K562 (cell line): ENCODE measurements around the gene EHMT2. TPM values are rescaled to one million over a fixed set of nuclear protein-coding genes. Genes with fewer than 3 reads are reported as not detected.

Experiments
- BDP1 ChIP-seq: IDR thresholded peaks from 3 replicates; pipeline ENCODE4 v1.6.1; 2011; ENCODE audit not compliant: insufficient read length, insufficient read depth
- C11orf30 ChIP-seq: fragments of 450-650 bp; IDR thresholded peaks from 2 replicates; pipeline ENCODE4 v1.6.1; 2016; ENCODE audit warnings: low read depth, mild to moderate bottlenecking
- ETV5 ChIP-seq: sonication (generic); formaldehyde crosslinking; IDR thresholded peaks from 2 replicates; pipeline ENCODE4 v1.4.0; 2020; ENCODE audit warnings: low read depth, mild to moderate bottlenecking, missing genetic modification reagents
- HES1 ChIP-seq: fragments of 450-650 bp; IDR thresholded peaks from 2 replicates; pipeline ENCODE4 v1.6.1; 2016; ENCODE audit warnings: low read depth, mild to moderate bottlenecking, moderate library complexity
- HMG20B ChIP-seq: fragments of 250-450 bp; sonication (Bioruptor Pico); IDR thresholded peaks from 2 replicates; pipeline ENCODE4 v1.5.0; 2021; ENCODE audit warnings: mild to moderate bottlenecking
- HNRNPL ChIP-seq: fragments of 200-400 bp; formaldehyde crosslinking; IDR thresholded peaks from 2 replicates; pipeline ENCODE4 v1.6.1; 2017; ENCODE audit warnings: low read depth, mild to moderate bottlenecking, low read length
- JUNB ChIP-seq: fragments of 450-650 bp; formaldehyde crosslinking; conservative IDR thresholded peaks from 2 replicates; pipeline ENCODE4 v1.4.0; 2020; ENCODE audit warnings: mild to moderate bottlenecking
- KLF1 ChIP-seq: fragments of 450-650 bp; IDR thresholded peaks from 2 replicates; pipeline ENCODE4 v1.6.1; 2016; ENCODE audit warnings: missing genetic modification characterization, missing compliant biosample characterization
- KLF6 ChIP-seq: fragments of 250-450 bp; sonication (Bioruptor Pico); IDR thresholded peaks from 2 replicates; pipeline ENCODE4 v1.4.0; 2020; ENCODE audit warnings: mild to moderate bottlenecking, moderate library complexity, borderline replicate concordance
- NR2F6 ChIP-seq: fragments of 450-650 bp; formaldehyde crosslinking; IDR thresholded peaks from 2 replicates; pipeline ENCODE4 v1.4.0; 2020; ENCODE audit warnings: mild to moderate bottlenecking
- SETDB1 ChIP-seq: IDR thresholded peaks from one replicate; pipeline ENCODE4 v1.6.1; 2012; ENCODE audit warnings: low read length, control low read depth, inconsistent platforms
- SIN3B ChIP-seq: fragments of 450-650 bp; IDR thresholded peaks from 2 replicates; pipeline ENCODE4 v1.6.1; 2017; ENCODE audit warnings: low read depth, mild to moderate bottlenecking, moderate library complexity
- TFAM ChIP-seq: fragments of 250-450 bp; sonication (Bioruptor Pico); conservative IDR thresholded peaks from 2 replicates; pipeline ENCODE4 v1.5.0; 2021; ENCODE audit warnings: mild to moderate bottlenecking, moderate library complexity
- ZNF609 ChIP-seq: sonication (generic); formaldehyde crosslinking; IDR thresholded peaks from 2 replicates; pipeline ENCODE4 v1.8.1; 2023; ENCODE audit warnings: missing genetic modification reagents, mild to moderate bottlenecking, borderline replicate concordance
- ZNF699 ChIP-seq: fragments of 250-450 bp; sonication (Bioruptor Pico); IDR thresholded peaks from 2 replicates; pipeline ENCODE4 v1.8.0; 2021; ENCODE audit warnings: mild to moderate bottlenecking, moderate library complexity; ENCODE audit not compliant: insufficient replicate concordance
- polyA plus RNA-seq, 8 experiments: library from polyadenylated mRNA; depleted of rRNA in 4 of 8; stranded (reverse) in 5 of 8; unstranded in 3 of 8; fragments of >200 nt; fragmentation: Nextera tagmentation in 2 of 8; fragmentation: Illumina TruSeq in 1 of 8; extraction: Ambion mirVana in 2 of 8; extraction: Trizol in 1 of 8; gene quantifications; 2 replicates each; pipeline versions ENCODE4 v1.2.1 to v1.2.3, GENCODE V29; 2011 to 2014; ENCODE audit warnings: inconsistent platforms in 1 of 8, missing spikeins in 1 of 8
- total RNA-seq, 7 experiments: library from RNA; depleted of rRNA in 6 of 7; stranded (reverse); fragments of >200 nt in 6 of 7; fragmentation: Illumina TruSeq in 2 of 7; extraction: Trizol in 2 of 7; gene quantifications; 2 replicates each; pipeline versions ENCODE4 v1.2.1 to v1.2.3, GENCODE V29; 2011 to 2021; ENCODE audit warnings: low replicate concordance in 1 of 7
- TF ChIP-seq, protein P1 (sequence below): fragments of 450-650 bp; IDR thresholded peaks from 2 replicates; pipeline ENCODE4 v1.6.1; 2018; ENCODE audit not compliant: partially characterized antibody
- TF ChIP-seq, protein P2 (sequence below): IDR thresholded peaks from 3 replicates; pipeline ENCODE4 v1.6.1; 2011; ENCODE audit warnings: borderline replicate concordance, mild to moderate bottlenecking; ENCODE audit not compliant: insufficient read length, insufficient read depth

The EHMT2 gene
- total and polyA plus RNA-seq, 9 of the 15 experiments (the other 6 are each of a cell fraction or from before 2014, with no cell fraction given): 2.1 to 63.8 (median 38.5) TPM

DNA sequence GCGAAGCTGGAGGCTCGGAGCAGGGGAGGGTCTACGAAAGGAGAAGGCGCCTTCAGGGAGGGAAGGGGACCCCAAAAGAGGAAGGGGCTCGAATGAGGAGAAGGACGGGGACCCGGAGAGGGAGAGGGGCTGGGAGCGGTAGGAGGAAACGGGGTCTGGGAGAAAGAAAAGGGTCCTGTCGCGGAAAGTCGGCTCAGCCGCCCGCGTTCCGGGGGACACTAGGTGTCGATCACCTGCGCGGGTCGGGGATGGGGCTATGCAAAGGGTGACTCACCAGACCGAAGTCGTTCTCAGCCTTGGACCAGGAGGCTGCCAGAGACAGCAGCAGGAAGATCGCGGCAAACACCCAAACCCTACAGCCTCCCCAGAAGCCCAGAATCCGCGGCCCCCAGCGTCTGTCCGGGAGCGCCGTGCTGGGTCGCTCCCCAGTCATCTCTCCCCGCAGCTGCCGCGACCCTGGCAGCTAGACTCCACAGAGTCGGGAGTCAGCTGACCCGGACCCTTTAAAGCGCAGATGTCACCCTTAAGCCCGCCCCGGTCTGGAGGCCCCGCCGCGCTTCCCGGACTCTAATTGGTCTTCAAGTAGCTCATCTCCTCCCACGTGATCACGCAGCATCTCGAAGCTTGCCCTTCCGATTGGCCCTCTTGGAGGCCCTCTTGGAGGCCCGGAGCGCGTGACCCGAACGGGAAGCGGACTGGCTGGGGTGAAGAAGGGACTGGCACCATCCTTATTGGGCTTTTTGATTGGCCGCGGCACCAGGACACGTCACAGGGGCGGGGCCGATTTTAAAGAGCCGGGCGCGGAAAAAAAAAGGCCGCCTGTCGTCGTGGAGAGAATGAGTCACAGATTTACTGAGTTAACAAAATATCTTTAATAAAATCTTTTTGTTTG is 34.9 kb downstream of the EHMT2 start, which contains the start of gene NEU1 (continued):
- TF ChIP-seq, protein P1, sequence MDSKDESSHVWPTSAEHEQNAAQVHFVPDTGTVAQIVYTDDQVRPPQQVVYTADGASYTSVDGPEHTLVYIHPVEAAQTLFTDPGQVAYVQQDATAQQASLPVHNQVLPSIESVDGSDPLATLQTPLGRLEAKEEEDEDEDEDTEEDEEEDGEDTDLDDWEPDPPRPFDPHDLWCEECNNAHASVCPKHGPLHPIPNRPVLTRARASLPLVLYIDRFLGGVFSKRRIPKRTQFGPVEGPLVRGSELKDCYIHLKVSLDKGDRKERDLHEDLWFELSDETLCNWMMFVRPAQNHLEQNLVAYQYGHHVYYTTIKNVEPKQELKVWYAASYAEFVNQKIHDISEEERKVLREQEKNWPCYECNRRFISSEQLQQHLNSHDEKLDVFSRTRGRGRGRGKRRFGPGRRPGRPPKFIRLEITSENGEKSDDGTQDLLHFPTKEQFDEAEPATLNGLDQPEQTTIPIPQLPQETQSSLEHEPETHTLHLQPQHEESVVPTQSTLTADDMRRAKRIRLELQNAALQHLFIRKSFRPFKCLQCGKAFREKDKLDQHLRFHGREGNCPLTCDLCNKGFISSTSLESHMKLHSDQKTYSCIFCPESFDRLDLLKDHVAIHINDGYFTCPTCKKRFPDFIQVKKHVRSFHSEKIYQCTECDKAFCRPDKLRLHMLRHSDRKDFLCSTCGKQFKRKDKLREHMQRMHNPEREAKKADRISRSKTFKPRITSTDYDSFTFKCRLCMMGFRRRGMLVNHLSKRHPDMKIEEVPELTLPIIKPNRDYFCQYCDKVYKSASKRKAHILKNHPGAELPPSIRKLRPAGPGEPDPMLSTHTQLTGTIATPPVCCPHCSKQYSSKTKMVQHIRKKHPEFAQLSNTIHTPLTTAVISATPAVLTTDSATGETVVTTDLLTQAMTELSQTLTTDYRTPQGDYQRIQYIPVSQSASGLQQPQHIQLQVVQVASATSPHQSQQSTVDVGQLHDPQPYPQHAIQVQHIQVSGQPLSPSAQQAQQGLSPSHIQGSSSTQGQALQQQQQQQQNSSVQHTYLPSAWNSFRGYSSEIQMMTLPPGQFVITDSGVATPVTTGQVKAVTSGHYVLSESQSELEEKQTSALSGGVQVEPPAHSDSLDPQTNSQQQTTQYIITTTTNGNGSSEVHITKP: no peak
- TF ChIP-seq KLF6 (peak; percentile 70; the same call in 1 of the 2 replicates), JUNB (CRISPR knock-in tag) (peak; percentile 44), HES1 (no peak; the same call in 1 of the 2 replicates), ZNF699 (CRISPR knock-in tag) (no peak), NR2F6 (CRISPR knock-in tag) (peak; percentile 94), SETDB1 (no peak), C11orf30 (peak; percentile 89), BDP1 (no peak), ZNF609 (peak; percentile 62; the same call in 1 of the 2 replicates), SIN3B (peak; percentile 86), ETV5 (CRISPR knock-in tag) (no peak), TFAM (CRISPR knock-in tag) (no peak), HNRNPL (no peak), HMG20B (CRISPR knock-in tag) (0 out of 2 replicates have a peak, but pooled peaks have one; percentile 22), KLF1 (tag) (no peak)
- TF ChIP-seq, protein P2, sequence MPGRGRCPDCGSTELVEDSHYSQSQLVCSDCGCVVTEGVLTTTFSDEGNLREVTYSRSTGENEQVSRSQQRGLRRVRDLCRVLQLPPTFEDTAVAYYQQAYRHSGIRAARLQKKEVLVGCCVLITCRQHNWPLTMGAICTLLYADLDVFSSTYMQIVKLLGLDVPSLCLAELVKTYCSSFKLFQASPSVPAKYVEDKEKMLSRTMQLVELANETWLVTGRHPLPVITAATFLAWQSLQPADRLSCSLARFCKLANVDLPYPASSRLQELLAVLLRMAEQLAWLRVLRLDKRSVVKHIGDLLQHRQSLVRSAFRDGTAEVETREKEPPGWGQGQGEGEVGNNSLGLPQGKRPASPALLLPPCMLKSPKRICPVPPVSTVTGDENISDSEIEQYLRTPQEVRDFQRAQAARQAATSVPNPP: no peak
